ENCODE measurements around the gene NPAS3.

- TF ChIP-seq CTCF (IDR thresholded peaks at IDR 0.05) (no peak), POLR2AphosphoS5 (IDR thresholded peaks at IDR 0.05) (no peak), POLR2A (IDR thresholded peaks at IDR 0.05) (no peak)
These were observed 798.8 kb downstream of the NPAS3 start for GRCh38 chr14:33737446-33737845.
